OCI-LY7 (cell line): ENCODE results near the gene LRRC74A. TPM values are rescaled to one million over a fixed set of nuclear protein-coding genes. Genes with fewer than 3 reads are reported as not detected.

ENCODE experiments used
- BruUV-seq: library from RNA; stranded (reverse); fragments of 400-500 nt; replicated peaks from 2 replicates; lab custom pipeline; 2021; lab: Mats Ljungman, UMichigan
- CTCF ChIA-PET: fragments of 300-600 bp; sonication (Branson Sonifier 250); formaldehyde crosslinking; loops from one replicate; lab custom pipeline; 2022; ENCODE audit warnings: antibody characterized with exemption; ENCODE audit not compliant: unreplicated experiment; lab: Charles Lee
- POLR2A ChIA-PET: fragments of 300-600 bp; sonication (Branson Sonifier 250); formaldehyde crosslinking; loops from one replicate; lab custom pipeline; 2022; ENCODE audit warnings: antibody characterized with exemption; lab: Charles Lee
- DNase-seq: peaks from one replicate; pipeline ENCODE4 v3.0.0-alpha.2; 2015; ENCODE audit warnings: low spot score
- H2AFZ ChIP-seq: fragments of 200-600 bp; sonication (generic), shearing (Covaris generic); 2 replicates; pipeline ENCODE4 v1.6.1; 2014; ENCODE audit warnings: mild to moderate bottlenecking, antibody characterized with exemption, low read length, moderate library complexity
- H3K27ac ChIP-seq: fragments of 200-600 bp; sonication (generic); 2 replicates; pipeline ENCODE4 v1.5.1; 2014; ENCODE audit warnings: mixed run types, low read depth, mild to moderate bottlenecking, moderate library complexity, low read length, inconsistent platforms; ENCODE audit not compliant: poor library complexity, severe bottlenecking
- H3K36me3 ChIP-seq: fragments of 200-600 bp; sonication (generic); 2 replicates; pipeline ENCODE4 v1.6.1; 2014; ENCODE audit warnings: mild to moderate bottlenecking, antibody characterized with exemption, low read length, moderate library complexity, mixed read lengths; ENCODE audit not compliant: insufficient read depth
- H3K4me1 ChIP-seq: fragments of 200-600 bp; sonication (generic); 2 replicates; pipeline ENCODE4 v1.5.1; 2014; ENCODE audit warnings: mild to moderate bottlenecking, low read length; ENCODE audit not compliant: insufficient read depth, poor library complexity, severe bottlenecking
- H3K4me2 ChIP-seq: fragments of 200-600 bp; sonication (generic); 2 replicates; pipeline ENCODE4 v1.6.1; 2014; ENCODE audit warnings: mild to moderate bottlenecking, low read length
- H3K4me3 ChIP-seq: fragments of 200-600 bp; sonication (generic); 2 replicates; pipeline ENCODE4 v1.5.1; 2014; ENCODE audit warnings: mild to moderate bottlenecking, low read depth, low read length; ENCODE audit not compliant: poor library complexity, severe bottlenecking
- H3K79me2 ChIP-seq: fragments of 200-600 bp; sonication (generic); 2 replicates; pipeline ENCODE4 v1.6.1; 2016; ENCODE audit warnings: low read depth, mild to moderate bottlenecking, low read length, moderate library complexity, mixed read lengths; ENCODE audit not compliant: insufficient read depth
- H3K9me2 ChIP-seq: fragments of 200-600 bp; sonication (generic); 2 replicates; pipeline ENCODE4 v1.6.1; 2016; ENCODE audit warnings: mild to moderate bottlenecking, low read length, mixed read lengths; ENCODE audit not compliant: insufficient read depth
- H3K9me3 ChIP-seq: fragments of 200-600 bp; sonication (generic); 2 replicates; pipeline ENCODE4 v1.6.1; 2014; ENCODE audit warnings: mild to moderate bottlenecking, mixed run types, low read length, mixed read lengths
- H4K20me1 ChIP-seq: fragments of 200-600 bp; sonication (generic); 2 replicates; pipeline ENCODE4 v1.6.1; 2014; ENCODE audit warnings: mild to moderate bottlenecking, antibody characterized with exemption, low read length, moderate library complexity, mixed read lengths; ENCODE audit not compliant: insufficient read depth
- CTCF ChIP-seq: fragments of 200-600 bp; sonication (generic); conservative IDR thresholded peaks from 2 replicates; pipeline ENCODE4 v1.5.1; 2014; ENCODE audit warnings: mild to moderate bottlenecking, antibody characterized with exemption, low read length, moderate library complexity, mixed read lengths
- EZH2phosphoT487 ChIP-seq: fragments of 200-600 bp; sonication (generic); IDR thresholded peaks from 2 replicates; pipeline ENCODE4 v1.6.1; 2018; ENCODE audit warnings: low read depth, borderline replicate concordance, mild to moderate bottlenecking, mixed run types, antibody characterized with exemption, low read length, moderate library complexity, mixed read lengths
- intact Hi-C: fragments of 100-400 bp; cut with micrococcal nuclease; formaldehyde crosslinking; loops from one replicate; pipeline ENCODE4 v1.10.0; 2022; ENCODE audit not compliant: unreplicated experiment
- total RNA-seq, 2 experiments: library from RNA; depleted of rRNA in 1 of 2; stranded (reverse); fragments of >200 nt in 1 of 2; shearing (Covaris generic) in 1 of 2; gene quantifications; 2 replicates each; pipeline ENCODE4 v1.2.3, GENCODE V29; 2014 to 2022

Gene LRRC74A
- total RNA-seq, 2 experiments from 2014 or later: not detected

DNA sequence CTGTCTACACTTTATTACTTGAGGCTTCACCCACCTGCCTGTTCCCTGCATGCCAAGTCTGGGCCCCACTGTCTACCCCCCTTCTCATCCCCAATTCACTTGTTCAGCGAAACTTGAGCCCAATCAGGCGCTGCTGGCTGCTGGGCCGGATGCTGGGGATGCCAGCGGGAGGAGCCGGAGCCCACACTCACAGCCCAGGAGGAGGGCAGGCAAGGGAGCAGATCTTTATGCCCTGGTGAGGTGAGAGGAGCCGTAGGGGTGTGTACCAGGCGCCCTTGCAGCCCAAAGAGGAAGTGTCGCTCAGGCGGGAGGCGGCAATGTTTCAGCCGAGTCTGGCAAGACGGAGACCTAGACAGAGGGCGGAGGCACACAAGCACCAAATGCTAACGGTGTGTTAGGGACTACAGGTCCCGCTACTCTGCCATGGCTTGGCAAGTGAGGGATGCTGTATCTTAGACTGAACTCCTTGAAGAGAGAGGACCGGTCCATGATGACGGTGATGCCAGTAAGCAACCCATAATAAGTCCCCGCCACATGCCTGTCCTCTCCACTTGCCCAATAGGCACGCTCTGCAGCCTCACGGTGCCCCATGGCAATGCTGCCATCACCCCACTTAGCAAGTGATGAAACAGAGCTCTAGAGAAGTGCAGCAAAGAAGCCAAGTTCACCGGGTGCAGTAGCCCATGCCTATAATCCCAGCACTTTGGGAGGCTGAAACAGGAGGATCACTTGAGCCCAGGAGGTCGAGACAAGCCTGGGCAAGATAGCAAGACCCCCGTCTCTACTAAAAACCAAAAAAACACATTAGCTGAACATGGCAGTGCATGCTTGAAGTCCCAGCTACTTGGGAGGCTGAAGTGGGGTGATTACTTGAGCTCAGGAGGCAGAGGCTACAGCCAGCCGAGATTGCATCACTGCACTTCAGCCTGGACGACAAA is 41.6 kb downstream of the LRRC74A start:
- ChIA-PET CTCF (interaction anchor here (0.6 kb wide), 1 partner anchor 201 kb away, joined by 3 read pairs; no protein-coding TSS in a partner anchor), POLR2A (no interaction called here)
- intact Hi-C loops: no loop called here

DNA sequence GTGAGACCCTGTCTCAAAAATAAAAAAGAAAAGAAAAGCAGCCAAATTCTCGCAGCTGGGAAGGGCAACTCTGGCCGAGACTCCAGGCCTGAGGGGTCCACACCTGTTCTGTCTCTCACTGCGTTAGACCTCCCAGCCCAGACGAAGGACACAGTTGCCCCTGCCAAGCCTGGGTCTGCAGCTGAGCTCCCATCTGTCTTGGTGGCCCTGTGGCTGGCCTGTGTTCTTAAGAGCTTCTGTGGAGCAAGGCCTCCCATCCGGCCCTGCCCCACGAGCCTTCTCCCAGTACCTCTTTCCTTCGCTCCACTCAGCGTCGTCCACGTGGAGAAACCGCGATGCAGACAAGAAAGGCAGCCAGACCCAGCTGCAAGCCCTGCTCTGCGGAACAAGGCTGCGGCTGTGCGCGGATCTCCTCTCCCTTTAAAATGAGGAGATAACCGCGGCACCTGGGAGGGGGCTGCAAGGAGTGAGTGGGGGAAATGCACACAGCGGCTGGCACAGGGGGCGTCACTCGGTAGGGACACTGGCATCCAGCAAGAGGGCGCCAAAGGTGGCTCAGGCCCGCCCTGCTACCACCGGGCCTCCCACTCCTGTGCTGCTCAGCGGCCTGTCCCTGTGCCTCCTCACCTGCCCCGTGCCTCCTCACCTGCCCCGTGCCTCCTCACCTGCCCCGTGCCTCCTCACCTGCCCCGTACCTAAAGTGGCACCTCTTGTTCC is 42.4 kb downstream of the LRRC74A start:
- Histone ChIP-seq H3K9me2 (no peaks in the 10 kb centered on the region), H2AFZ (no peak overlapping the region), H3K4me2 (no peak overlapping the region), H3K4me1 (no peaks in the 10 kb centered on the region), H3K9me3 (no peaks in the 10 kb centered on the region), H4K20me1 (no peaks in the 10 kb centered on the region), H3K79me2 (no peaks in the 10 kb centered on the region), H3K4me3 (no peak overlapping the region), H3K27ac (no peak overlapping the region), H3K36me3 (no peaks in the 10 kb centered on the region)
- TF ChIP-seq CTCF (no peak), EZH2phosphoT487 (no peak)
- intact Hi-C loops: no loop called here
- POLR2A ChIA-PET: no interaction called here
- CTCF ChIA-PET: interaction anchor here (0.6 kb wide), 1 partner anchor 200 kb away, joined by 3 read pairs; no protein-coding TSS in a partner anchor
- no peak for DNase-seq
- no TSS peak for BruUV-seq

More for the DNA sequence above, 41.6 kb downstream of the LRRC74A start:
- no peaks in the 10 kb centered on the region for H3K79me2 ChIP-seq
- no peaks in the 10 kb centered on the region for H3K9me2 ChIP-seq
- H3K9me3 ChIP-seq: no peaks in the 10 kb centered on the region
- H3K4me2 ChIP-seq: no peak overlapping the region
- H2AFZ ChIP-seq: no peak overlapping the region
- H3K27ac ChIP-seq: no peak overlapping the region
- no peaks in the 10 kb centered on the region for H4K20me1 ChIP-seq
- DNase-seq: no peak
- no TSS peak for BruUV-seq
- no peaks in the 10 kb centered on the region for H3K4me1 ChIP-seq
- no peak overlapping the region for H3K4me3 ChIP-seq
- no peaks in the 10 kb centered on the region for H3K36me3 ChIP-seq
- TF ChIP-seq EZH2phosphoT487: no peak
- no peak for TF ChIP-seq CTCF
